Stimulated activated CD8-positive, alpha-beta memory T cell treated with anti-CD3 and anti-CD28 coated beads, Interleukin-7, amount 100 ng/mL, for 24 hours (primary cell): ENCODE results near the gene CYP1A2.
A peak's percentile ranks its signal among the peaks of the same experiment; 100 is the strongest.
"Not testable (repeated sequence)": the region's sequence is repeated elsewhere in the genome, so short reads cannot be mapped to it uniquely, and the experiment has no call there.

Experiments used
- DNase-seq: peaks from one replicate; pipeline ENCODE4 v3.0.0-alpha.2; 2020; ENCODE audit warnings: low read depth

The CYP1A2 gene

DNA sequence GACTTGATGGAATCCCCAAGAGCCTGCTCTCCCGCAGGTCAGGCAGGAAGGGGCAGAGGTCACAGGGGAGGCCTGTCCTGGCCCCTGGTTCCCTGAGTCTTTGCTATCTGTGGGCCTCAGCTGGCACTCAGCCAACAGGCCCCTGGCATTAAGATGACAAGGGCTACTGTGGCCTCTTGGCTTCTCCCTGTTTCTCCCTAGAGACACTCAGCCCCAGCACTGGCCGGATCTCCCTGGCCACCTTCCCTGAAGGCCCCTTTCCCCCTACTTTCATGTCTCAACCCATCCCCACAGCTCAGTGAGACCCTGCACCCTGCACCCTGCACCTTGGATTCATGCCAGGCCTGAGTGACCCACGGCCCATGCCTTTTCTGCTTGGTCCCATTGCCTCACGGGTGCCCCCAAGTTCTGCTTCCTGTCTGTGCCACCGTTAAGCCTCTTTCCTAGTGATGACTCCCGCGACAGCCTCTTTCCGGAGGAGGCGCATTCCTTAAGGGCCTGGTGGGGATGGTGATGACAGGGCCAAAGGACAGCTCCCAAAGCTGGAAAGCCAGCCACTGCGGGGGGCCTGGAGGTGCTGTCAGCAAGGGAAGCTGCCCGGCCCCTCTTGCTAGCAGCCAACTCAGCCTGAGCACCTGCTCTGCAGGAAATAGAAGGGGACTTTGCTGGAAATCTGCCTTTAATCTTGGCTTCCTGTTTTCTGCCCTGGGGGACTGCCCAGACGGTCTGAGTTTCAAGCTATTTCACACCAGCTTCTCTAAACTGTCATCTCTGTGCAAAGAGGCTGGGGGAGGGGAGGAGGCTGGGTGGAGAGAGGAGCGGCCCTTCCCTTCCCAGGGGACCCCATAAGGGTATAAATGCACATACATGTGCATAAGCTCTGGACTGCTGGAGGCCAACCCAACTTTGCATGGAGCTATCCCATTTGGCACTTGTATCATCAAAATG, 28.4 kb downstream of the CYP1A2 start:
- no peak for DNase-seq

DNA sequence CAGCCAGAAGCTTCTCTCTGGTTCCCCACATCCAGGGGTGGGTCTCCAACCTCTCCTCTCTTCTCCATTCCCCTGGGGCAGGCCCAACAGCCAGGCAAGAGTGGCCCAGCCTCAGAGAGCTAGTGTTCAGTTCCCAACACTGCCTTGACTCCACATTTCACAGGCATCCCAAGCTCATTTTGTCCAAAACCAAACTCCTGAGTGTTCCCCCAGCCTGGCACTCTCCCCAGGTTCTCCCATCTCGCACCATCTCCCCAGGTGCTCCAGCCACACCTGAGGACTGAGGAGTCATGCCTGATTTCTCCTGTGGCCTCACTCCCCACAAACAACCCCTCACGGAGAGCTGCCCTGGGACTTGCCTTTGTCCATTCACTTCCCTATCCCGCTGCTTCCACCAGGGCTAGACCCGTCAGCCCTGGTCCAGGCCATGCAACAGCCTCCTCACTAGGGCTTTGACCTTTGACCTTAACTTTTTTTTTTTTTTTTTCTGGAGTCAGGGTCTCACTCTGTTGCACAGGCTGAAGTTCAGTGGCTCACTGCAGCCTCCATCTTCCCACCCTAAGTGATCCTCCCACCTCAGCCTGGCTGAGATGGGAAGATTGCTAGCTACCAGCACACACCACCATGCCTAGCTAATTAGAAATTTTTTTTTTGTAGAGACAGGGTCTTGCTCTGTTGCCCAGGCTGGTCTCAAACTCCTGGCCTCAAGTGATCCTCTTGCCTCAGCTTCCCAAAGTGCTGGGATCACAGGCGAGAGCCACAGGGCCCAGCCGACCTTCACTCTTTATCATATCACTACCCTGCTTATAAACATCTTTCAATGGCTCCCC, 29.3 kb downstream of the CYP1A2 start:
- no peak for DNase-seq

DNA sequence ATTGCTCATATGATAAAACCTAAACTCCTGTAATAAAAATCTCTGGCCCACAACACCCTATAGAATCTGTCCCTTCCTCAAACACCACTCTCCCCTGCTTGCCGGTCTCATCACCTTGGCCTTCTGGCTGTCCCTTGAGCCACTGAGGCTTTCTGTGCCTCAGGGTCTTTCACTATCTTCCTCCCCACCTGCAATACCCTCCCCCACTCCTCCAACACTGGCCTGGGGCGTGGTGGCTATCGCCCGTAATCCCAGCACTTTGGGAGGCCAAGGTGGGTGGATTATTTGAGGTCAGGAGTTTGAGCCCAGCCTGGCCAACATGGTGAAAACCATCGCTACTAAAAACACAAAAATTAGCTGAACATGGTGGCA, 29.9 kb downstream of the CYP1A2 start:
- no peak for DNase-seq

DNA sequence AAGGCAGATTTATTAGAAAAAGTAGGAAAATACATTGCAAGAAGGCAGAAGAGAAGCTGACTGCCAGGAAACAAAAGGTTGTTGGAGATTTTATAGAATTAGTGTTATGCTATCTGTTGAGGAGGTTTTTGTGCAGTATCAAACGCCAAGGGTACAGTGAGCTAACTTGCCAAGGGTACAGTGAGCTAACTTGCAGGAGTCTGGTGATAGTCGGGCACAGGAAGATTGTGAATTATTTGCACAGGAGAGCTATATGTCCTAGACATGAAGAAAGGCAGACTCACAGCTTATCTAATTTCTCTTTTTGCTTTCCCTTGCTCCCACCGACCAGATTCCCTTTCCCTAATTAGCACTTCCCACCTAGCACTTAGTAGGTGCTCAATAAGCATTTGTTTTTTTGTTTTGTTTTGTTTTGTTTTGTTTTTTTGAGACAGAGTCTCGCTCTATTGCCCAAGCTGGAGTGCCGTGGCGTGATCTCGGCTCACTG, 30.6 kb downstream of the CYP1A2 start:
- DNase-seq: no peak

DNA sequence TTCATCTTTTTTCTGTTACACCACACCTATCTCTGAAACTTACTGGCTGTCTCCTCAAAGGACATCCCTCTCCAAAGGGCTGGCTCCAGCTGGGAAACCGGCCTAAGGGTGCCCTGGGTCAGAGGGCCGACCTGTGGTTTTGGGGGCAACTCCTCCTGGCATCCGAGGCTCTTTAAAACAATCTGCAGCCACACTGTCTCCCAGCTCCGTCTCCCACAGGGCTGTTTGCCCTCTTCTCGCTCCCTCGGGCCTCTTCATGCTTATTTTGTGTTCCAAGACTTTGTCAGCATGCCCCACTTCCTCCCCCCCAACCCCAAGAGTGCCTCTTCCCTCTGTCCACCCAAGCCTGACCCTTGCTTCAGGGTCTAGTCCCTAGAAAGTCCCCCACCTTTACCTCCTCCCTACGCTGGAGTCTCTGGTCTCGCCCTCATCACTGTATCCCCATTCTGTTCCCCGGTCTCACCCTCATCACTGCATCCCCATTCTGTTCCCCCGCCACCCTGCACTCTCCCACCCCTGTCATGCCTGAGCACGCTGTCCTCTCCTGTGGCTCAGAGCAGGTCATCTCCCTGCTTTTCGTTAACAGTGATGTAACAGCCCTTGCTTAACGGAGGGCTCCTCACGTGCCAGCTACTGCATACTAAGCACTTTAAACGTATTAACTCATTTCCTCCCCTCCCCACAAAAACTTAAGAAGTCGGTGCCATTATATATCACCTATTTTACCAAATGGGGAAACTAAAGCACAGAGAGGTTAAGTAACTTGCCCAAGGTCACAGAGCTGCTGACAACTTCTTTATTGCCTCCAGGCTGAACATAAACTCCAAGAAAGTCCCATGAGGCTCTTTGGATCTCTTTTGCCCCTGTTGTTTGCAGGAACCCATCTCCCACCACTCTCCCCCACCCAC, 32.1 kb downstream of the CYP1A2 start:
- DNase-seq: no peak

DNA sequence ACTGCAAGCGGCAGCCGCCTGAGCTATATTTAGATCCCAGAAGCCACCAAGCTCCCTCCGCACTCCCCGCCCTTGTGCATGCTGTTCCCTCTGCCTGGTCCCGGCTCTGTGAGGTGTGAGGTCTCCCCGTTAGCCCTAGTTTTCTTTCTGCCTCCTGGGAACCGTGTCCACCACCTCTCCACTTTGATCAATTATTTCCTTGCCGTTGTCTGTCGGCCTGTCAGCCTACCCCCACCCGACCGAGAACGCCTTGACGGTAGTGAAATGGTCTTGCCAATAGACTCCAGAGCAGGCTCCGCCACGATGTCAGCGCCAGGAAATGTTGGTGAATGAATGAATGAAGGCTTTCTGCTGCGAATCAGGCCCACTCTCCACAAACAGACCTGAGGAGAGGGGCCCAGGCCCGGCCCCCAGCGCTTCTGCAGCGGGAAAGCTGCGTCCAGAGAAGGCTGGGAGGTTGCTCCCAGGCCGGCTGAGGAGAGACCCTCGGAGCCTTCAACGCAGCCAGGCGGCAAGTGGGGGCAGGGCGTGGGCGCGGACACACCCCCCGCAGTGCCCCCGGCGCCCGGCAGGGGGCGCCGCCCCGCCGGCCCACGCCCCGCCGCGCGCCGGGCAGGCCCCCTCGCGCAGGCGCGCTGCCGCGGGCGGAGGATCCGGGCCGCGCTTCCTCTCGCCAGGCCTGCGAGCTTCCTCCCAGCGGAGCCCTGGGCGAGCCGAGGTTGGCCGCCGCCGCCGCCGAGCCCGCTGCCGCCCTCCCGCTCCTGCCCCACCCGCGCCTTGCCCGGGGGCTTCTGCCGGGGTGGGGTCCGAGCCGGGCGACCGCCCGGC, 33.0 kb downstream of the CYP1A2 start, which contains the start of gene CSK:
Gene CSK (plus strand): TSS at position 650 of the 828 bp plus-strand sequence. CDS start 16,218 bp downstream, outside the sequence.
- DNase-seq: no peak

DNA sequence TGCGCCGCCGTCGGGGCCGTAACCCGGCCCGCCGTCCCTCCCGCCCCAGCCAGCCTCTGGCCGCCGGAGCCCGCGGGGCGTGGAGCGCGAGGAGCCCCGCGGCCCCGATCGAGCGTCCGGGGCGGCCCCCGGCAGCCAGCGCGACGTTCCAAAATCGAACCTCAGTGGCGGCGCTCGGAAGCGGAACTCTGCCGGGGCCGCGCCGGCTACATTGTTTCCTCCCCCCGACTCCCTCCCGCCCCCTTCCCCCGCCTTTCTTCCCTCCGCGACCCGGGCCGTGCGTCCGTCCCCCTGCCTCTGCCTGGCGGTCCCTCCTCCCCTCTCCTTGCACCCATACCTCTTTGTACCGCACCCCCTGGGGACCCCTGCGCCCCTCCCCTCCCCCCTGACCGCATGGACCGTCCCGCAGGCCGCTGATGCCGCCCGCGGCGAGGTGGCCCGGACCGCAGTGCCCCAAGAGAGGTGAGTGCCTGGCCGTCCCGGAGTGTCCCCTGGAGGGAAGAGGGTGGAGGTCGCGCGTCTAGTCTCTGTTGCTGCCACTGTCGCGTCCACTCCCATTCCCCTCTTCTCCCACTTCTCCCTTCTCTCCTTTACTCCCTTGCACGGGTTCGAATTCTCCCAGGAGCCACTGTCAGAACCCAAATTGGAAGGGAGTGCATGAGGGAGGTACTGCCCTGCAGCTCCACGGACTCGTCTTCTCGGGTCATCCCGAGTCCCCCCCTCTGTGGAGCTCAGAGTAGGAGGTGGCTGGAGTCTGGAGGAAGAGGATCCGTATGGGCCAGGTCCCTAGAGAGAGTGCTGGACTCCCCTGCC, 33.8 kb downstream of the CYP1A2 start:
- no peak for DNase-seq

DNA sequence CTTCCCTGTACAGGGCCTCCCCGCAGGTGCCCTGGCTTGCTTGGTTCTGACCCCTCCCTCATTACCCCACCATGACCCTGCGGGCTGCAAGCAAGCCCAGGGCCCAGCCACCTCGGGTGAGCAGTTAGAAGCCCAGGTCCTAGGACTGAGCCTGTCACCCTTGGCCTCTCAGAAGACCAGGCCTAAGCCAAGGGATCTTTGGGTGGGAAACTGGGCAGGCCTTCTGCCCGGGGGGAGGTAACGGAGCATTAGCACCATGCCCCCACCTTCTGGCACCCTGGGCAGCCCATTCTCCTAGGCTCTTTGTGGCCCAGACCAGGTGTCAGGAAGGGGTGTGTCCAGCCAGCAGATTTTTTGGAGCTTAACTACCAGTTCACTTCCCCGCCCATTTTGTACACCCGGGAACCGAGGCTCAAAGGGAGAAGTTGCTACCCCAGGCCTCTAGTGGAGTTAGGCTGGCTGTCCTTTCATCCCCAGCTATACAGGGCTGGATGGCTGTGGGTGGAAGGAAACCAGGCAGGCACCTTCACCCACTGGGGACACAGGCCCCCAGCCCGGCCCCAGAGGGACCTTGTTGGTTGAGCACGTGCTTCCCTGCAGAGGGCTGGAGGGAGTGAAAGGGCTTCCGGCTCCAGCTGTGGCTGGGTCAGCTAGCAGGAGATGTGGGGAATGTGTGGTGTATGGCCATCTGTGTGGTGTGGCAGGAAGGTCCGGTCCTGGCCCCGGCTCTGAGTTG, 34.6 kb downstream of the CYP1A2 start:
- no peak for DNase-seq

DNA sequence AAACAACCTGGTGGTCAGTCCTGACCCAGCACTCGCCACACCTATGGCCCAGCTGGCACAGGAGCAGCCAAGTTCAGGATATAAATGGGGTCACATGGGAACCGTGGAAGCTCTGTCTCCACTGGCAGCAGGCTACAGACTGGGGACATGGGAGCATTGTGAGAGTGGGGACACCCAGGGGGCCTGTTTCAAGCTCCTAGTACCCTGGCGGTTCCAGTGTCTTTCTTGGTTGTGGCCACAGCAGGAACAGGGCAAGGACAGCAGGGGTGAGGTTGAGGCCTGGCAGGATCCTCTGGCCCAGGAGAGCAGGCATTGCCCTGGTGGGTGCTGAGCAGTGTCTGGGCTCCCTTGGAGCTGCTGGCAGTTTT, 35.1 kb downstream of the CYP1A2 start:
- DNase-seq: no peak

DNA sequence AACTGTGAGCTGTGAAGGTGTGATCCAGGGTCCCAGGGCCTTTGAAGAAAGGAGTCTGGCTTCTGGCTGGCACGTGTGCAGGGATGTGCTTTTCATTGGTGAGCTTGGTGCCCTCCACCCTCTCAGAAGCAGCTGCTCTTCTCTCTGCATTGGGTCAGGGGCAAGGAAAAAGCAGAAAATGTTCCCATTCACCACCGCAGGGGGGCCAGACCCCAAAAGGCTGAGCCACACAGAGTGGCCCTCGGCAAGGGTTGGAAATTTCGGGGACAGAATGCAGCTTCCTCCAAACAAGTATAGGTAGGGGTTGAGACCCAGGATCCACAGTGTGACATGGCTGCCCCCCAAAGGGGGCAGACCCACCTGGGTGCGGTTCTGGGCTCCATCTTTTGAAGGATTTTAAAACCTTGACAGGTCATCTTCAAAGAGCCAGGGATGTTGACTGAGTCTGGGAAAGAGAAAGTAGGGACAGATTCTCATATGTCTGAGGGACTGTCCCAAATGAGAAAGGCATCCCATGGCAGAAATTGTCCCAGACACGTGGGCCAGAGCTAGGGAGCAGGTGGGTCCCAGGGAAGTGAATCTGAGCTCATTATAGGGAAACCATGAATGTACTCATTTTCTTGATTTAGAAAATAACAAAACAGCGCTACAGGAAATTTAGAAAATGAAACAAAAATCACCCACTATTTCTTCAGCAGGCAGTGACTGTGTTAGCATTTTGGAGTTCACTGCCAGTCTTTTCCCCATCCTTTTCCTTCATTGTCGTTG, 36.0 kb downstream of the CYP1A2 start:
- DNase-seq: no peak

DNA sequence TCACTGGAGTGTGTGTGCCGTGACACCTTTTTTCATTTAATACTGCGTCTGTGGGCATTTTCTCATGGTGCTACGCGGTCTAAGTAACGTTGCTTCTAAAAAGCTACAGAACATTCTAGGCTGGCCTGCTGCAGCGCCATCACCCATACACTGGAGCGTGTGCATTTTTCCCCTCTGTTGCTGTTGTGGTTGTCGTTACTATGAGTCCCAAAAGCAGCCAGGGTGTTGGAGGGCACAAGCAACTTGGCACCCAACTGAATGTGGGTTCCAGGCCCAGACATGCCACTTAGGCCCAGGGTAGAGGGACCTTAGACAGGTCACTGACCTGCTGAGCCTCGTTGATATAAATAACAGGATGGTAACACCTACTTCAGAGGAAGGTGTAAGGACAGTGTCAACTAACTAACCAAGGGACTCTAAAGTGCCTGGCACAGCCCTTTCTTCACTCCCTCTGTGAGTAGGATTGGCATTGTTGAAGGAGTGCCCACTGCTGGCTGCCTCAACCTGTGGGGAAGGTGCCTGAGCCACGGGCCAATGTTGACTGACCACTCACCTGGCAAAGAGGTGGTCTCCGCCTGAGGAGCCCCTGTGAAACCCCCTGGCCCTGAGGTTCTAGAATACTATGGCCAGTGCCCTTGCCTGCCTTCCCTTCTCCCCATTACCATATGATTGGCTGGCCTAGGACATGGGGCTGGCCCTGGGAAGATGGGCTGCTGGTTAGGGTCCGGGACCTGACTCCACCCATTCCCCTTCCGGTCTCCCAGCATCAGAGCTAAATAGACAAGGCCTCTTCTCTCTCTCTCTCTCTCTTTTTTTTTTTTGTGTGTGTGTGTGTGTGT, 36.8 kb downstream of the CYP1A2 start:
- DNase-seq: no peak

DNA sequence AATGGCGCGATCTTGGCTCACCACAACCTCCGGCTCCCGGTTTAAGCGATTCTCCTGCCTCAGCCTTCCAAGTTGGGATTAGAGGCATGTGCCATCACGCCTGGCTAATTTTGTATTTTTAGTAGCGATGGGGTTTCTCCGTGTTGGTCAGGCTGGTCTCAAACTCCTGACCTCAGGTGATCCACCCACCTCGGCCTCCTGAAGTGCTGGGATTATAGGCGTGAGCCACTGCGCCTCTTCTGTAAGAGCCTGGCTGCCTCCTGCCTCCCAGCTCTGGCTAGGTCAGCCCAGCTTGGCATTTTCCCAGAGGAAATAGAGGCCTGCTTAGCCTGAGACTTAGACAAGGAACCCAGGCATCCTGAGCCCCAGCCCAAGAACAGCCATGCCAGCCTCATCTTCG, 37.4 kb downstream of the CYP1A2 start:
- not testable (repeated sequence) for DNase-seq

DNA sequence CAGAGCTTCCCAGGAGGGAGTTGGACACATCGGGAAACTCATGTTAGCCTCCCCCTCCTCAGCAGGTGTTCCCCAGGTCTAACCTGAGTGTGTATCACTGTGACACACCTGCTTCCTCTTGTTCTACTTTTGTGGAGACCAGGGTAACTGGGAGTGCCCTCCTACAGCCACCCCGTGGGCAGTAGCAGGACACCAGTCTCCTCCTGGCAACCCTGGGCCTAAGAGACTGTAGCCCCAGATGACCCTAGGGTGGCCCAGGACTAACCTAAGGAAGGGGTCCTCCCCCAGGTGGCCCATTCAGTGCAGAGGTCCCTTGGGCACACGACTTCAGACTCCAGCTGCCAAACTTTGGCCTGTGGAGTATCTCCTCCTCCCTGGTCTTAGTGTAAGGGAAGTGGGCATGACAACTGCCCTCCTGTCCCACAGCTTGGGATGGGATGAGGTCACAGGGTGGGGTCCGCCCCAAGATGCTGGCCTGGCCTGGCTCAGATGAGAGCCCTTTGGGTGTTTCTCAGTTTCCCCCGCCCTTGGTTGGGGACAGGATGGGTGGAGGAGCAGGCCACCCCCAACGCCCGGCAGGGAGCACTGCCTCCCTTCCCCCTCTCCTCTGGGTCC, 38.0 kb downstream of the CYP1A2 start:
- DNase-seq: no peak

DNA sequence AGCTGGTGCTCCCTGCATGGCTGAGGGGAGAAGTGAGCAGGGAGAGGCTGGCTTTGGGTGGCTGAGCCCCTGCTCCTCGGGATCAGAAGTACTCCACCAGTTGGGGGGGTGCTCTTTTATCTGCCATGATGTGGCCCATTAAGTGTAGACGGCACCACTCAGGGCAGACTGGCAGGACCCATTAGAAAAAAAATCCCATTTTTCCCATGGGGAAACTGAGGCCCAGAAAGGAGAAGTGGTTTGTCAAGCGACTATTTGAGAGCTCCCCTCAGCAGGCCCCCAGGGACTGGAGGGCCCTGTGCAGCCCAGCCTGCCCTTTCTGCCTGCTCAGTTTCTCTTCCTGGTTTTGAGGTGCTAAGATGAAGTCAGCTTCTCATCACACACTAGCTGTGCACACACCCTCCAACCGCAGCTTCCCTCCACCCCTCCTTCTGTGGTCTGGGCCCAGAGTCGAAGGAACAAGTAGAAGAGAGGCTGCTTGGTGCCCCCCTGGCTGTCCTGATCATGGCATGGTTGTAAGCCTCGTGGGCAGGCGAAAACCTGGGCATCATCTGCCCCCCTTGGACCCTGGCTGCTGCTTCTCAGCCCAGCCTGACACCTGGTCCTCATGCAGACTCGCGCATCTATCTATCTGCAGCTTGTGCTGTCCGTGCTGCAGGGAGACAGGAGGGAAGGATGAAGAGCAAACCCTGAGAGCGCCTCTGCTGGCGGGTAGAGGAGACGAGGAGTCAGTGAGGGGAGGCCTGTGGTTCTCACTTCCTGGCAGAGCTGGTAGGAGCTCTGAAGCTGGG, 38.8 kb downstream of the CYP1A2 start:
- DNase-seq: peak; percentile 76

DNA sequence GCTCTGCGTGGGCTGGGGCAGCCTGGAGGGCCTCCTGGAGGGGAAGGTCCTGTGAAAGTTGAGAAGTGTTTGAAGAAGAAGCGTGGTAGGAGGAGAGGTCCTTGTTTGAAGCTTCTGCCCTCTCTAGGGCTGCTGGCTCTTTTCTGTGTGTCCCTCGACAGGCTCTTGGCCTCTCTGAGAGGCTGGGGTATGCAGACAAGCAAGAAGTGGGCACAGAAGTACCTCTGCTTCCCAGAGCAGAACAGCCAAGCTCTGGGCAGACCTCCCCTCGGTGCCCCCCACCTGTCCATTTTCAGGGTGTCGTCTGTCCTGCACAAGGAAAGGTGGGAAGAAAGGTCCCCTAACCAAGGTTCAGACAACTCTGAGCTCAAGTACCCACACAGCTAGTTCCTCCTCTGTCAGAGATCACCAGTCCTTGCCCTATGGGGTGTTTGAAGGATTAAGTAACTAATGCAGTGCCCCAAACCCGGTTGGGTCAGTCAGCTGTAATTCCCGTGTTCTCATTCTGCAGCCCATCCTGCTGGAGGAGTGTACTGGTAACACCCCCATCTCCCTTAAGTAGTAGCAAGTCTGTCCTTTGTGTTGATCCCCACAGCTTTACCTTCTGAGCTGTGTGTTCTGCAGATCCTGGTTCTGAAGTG, 39.5 kb downstream of the CYP1A2 start:
- no peak for DNase-seq

DNA sequence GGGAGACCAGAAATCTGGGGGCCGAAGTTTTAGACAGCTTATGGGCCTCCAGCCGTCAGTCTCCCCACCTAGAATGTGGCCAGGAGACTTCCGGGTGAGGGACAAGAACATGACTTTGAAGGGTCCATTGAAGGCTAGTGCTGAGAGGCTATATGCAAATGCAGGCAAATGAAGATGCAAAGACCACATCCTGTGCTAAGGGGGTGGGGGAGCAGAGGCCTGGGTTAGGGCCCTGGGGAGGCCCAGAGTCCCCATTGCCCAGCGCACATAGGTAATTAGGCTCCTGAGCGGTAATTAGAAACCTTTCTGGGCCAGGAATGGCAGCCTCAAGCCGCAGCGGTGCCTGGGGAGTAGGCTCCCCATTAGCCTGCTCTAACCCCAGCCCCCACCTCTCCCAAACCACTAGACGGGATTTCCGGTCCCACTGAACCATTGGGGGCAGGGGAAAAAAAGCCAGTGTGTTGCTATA, 40.1 kb downstream of the CYP1A2 start:
- DNase-seq: no peak
